ENCODE measurements around the gene RHBDF2.

GRCh38 chr17:76422406-76422805, 78.8 kb downstream of the RHBDF2 start:
- TF ChIP-seq, protein P1, sequence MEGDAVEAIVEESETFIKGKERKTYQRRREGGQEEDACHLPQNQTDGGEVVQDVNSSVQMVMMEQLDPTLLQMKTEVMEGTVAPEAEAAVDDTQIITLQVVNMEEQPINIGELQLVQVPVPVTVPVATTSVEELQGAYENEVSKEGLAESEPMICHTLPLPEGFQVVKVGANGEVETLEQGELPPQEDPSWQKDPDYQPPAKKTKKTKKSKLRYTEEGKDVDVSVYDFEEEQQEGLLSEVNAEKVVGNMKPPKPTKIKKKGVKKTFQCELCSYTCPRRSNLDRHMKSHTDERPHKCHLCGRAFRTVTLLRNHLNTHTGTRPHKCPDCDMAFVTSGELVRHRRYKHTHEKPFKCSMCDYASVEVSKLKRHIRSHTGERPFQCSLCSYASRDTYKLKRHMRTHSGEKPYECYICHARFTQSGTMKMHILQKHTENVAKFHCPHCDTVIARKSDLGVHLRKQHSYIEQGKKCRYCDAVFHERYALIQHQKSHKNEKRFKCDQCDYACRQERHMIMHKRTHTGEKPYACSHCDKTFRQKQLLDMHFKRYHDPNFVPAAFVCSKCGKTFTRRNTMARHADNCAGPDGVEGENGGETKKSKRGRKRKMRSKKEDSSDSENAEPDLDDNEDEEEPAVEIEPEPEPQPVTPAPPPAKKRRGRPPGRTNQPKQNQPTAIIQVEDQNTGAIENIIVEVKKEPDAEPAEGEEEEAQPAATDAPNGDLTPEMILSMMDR (IDR thresholded peaks at IDR 0.05; ENCODE audit: poor library complexity) = no peak
- TF ChIP-seq EZH2 (IDR thresholded peaks at IDR 0.05; ENCODE audit: borderline replicate concordance) = no peak
